ENCODE measurements around the gene GSKIP. TPM values are rescaled to one million over a fixed set of nuclear protein-coding genes. Genes with fewer than 3 reads are reported as not detected.
A peak's percentile ranks its signal among the peaks of the same experiment; 100 is the strongest.

GSKIP gene
- total RNA-seq, 1 experiment from 2014 or later, result 43.0 TPM

GRCh38 chr14:96385385-96385784 lies 22.1 kb downstream of the GSKIP start (continued):
- TF ChIP-seq ZBTB43 (CRISPR knock-in tag; IDR thresholded peaks at IDR 0.05) (no peak), GABPB1 (CRISPR knock-in tag; IDR thresholded peaks at IDR 0.05) (no peak), ERG (CRISPR knock-in tag; IDR thresholded peaks at IDR 0.05) (no peak), GRHL2 (CRISPR knock-in tag; IDR thresholded peaks at IDR 0.05; ENCODE audit: insufficient replicate concordance, severe bottlenecking) (no peak)
- TF ChIP-seq, protein P1, sequence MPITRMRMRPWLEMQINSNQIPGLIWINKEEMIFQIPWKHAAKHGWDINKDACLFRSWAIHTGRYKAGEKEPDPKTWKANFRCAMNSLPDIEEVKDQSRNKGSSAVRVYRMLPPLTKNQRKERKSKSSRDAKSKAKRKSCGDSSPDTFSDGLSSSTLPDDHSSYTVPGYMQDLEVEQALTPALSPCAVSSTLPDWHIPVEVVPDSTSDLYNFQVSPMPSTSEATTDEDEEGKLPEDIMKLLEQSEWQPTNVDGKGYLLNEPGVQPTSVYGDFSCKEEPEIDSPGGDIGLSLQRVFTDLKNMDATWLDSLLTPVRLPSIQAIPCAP (CRISPR knock-in tag; IDR thresholded peaks at IDR 0.05), result no peak

GRCh38 chr14:96390965-96391292 lies 27.6 kb downstream of the GSKIP start:
- ChIA-PET POLR2A (interaction anchor here (1.3 kb wide), 1 partner anchor 16 kb away, joined by 3 read pairs; no protein-coding TSS in a partner anchor), CTCF (no interaction called here)
- Mint-ChIP-seq H3K27ac (no peak overlapping the region; the same call in 1 of the 2 replicates), H3K36me3 (no peaks in the 10 kb centered on the region), H3K27me3 (ENCODE audit: low read depth) (peaks cover 33% of the 10 kb centered on the region), H3K4me1 (peaks cover 9% of the 10 kb centered on the region), H3K4me3 (peak overlapping the region; percentile 91), H3K9me3 (no peaks in the 10 kb centered on the region)
- ATAC-seq (no peak), DNase-seq (ENCODE audit: low spot score) (no peak)
- TF ChIP-seq TCF7 (CRISPR knock-in tag; IDR thresholded peaks at IDR 0.05; ENCODE audit: low read depth), result no peak
- no peak for TF ChIP-seq RORB (CRISPR knock-in tag; IDR thresholded peaks at IDR 0.05)
- no peak for TF ChIP-seq SMAD3 (CRISPR knock-in tag; IDR thresholded peaks at IDR 0.05; ENCODE audit: borderline replicate concordance)
- 0 out of 2 replicates have a peak, but pooled peaks have one; percentile 10 for TF ChIP-seq TP53 (CRISPR knock-in tag; IDR thresholded peaks at IDR 0.05)
- no peak for TF ChIP-seq PRRX2 (CRISPR knock-in tag; IDR thresholded peaks at IDR 0.05)

DNA sequence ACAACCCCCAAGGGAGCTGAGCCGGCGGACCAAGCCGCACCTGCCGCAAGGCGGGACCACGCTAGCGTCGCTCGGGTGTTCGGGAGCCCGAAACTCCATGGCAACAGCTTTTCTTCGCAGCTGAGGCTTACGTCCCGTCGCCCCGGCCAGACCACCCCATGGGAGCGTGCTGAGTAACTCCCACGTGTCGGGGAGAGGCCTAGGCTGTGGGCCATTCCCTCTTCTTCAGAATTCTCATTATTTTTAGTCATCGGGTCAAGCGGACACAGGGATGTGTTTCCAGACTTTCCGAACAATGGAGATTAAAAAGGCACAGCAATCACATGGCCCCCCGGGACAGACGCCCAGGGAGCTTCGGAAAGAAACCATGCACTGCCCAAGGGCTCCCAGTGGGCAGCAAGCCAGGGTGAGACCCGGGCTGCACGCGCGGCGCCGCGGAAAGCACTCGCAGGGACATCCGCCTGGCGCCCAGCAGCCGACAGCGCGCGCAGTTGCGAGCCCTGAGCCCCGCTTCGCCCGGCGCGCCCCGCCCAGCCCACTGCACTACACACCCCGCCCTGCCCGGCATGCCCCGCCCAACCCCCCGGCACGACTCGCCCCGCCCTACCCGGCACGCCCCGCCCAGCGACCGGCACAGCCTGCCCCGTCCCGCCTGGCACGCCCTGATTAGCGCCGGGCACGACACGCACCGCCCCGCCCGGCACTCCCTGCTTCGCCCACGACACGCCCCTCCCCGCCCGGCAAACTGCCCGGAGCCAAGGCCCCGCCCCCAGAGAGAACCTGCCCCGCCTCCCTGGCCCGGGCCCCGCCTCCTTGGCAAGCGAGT lies 28.2 kb downstream of the GSKIP start:
- ChIA-PET CTCF (no interaction called here), POLR2A (interaction anchor here (1.3 kb wide), 1 partner anchor 16 kb away, joined by 3 read pairs; no protein-coding TSS in a partner anchor)
- TF ChIP-seq ZNF423 (CRISPR knock-in tag; IDR thresholded peaks at IDR 0.05), result peak; percentile 22; the same call in 1 of the 2 replicates
- no peak for TF ChIP-seq HMGA2 (CRISPR knock-in tag; IDR thresholded peaks at IDR 0.05)
- TF ChIP-seq FOXP4 (CRISPR knock-in tag; IDR thresholded peaks at IDR 0.05), result peak; percentile 48; the same call in 1 of the 2 replicates
- no peak for TF ChIP-seq OVOL2 (CRISPR knock-in tag; IDR thresholded peaks at IDR 0.05; ENCODE audit: borderline replicate concordance)
- TF ChIP-seq JUN (CRISPR knock-in tag; IDR thresholded peaks at IDR 0.05), result no peak
- TF ChIP-seq ZNF121 (CRISPR knock-in tag; IDR thresholded peaks at IDR 0.05), result peak; percentile 88
- peak; percentile 90 for TF ChIP-seq MAX (CRISPR knock-in tag; IDR thresholded peaks at IDR 0.05)
- TF ChIP-seq, protein P2, sequence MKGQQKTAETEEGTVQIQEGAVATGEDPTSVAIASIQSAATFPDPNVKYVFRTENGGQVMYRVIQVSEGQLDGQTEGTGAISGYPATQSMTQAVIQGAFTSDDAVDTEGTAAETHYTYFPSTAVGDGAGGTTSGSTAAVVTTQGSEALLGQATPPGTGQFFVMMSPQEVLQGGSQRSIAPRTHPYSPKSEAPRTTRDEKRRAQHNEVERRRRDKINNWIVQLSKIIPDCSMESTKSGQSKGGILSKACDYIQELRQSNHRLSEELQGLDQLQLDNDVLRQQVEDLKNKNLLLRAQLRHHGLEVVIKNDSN (CRISPR knock-in tag; IDR thresholded peaks at IDR 0.05), result peak; percentile 26; the same call in 1 of the 2 replicates
- TF ChIP-seq, protein P3, sequence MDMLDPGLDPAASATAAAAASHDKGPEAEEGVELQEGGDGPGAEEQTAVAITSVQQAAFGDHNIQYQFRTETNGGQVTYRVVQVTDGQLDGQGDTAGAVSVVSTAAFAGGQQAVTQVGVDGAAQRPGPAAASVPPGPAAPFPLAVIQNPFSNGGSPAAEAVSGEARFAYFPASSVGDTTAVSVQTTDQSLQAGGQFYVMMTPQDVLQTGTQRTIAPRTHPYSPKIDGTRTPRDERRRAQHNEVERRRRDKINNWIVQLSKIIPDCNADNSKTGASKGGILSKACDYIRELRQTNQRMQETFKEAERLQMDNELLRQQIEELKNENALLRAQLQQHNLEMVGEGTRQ (CRISPR knock-in tag; IDR thresholded peaks at IDR 0.05), result peak; percentile 14
- TF ChIP-seq TP53 (CRISPR knock-in tag; IDR thresholded peaks at IDR 0.05), result 0 out of 2 replicates have a peak, but pooled peaks have one; percentile 9
- TF ChIP-seq, protein P1 (CRISPR knock-in tag; IDR thresholded peaks at IDR 0.05), result peak; percentile 25; the same call in 1 of the 2 replicates
- TF ChIP-seq SP1 (CRISPR knock-in tag; conservative IDR thresholded peaks at IDR 0.05), result peak; percentile 77
- peak; percentile 73 for TF ChIP-seq NFE2L1 (CRISPR knock-in tag; IDR thresholded peaks at IDR 0.05)
- peak; percentile 43; the same call in 1 of the 2 replicates for TF ChIP-seq FOXP1 (CRISPR knock-in tag; IDR thresholded peaks at IDR 0.05; ENCODE audit: borderline replicate concordance)
- TF ChIP-seq, protein P4, sequence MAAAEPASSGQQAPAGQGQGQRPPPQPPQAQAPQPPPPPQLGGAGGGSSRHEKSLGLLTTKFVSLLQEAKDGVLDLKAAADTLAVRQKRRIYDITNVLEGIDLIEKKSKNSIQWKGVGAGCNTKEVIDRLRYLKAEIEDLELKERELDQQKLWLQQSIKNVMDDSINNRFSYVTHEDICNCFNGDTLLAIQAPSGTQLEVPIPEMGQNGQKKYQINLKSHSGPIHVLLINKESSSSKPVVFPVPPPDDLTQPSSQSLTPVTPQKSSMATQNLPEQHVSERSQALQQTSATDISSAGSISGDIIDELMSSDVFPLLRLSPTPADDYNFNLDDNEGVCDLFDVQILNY (CRISPR knock-in tag; IDR thresholded peaks at IDR 0.05), result peak; percentile 44
- TF ChIP-seq NR3C1 (CRISPR knock-in tag; conservative IDR thresholded peaks at IDR 0.05; ENCODE audit: low read depth), result no peak

More for the DNA sequence above, 28.2 kb downstream of the GSKIP start:
- Mint-ChIP-seq H3K27ac (peak overlapping the region; percentile 50), H3K4me1 (peaks cover 9% of the 10 kb centered on the region), H3K4me3 (peak overlapping the region; percentile 91), H3K9me3 (no peaks in the 10 kb centered on the region), H3K27me3 (ENCODE audit: low read depth) (peaks cover 33% of the 10 kb centered on the region), H3K36me3 (no peaks in the 10 kb centered on the region)
- DNase-seq (ENCODE audit: low spot score) (peak; percentile 99), ATAC-seq (peak; percentile 96)

Data from WTC11 (cell line).